ENCODE results near the gene HOXA3. TPM values are rescaled to one million over a fixed set of nuclear protein-coding genes. Genes with fewer than 3 reads are reported as not detected.

Gene HOXA3
- polyA plus RNA-seq, 2 of the 4 experiments (the other 2 are of a cell fraction), result 3.3 to 8.7 TPM

GRCh38 chr7:27115221-27116026 is 37.0 kb downstream of the HOXA3 start:
- CTCF ChIA-PET, result interaction anchor here (0.8 to 3.6 kb wide), 10 partner anchors 11 to 262 kb away, joined by 3 to 18 read pairs (median 5); partner anchors contain the start of genes HOXA4 and HOXA5
- peak; percentile 71 to 82 for DNase-seq (ENCODE audit: low read depth in 1 of 2, low spot score in 1 of 2)
- H3K9me3 ChIP-seq, result no peaks in the 10 kb centered on the region
- POLR2A ChIA-PET, result interaction anchor here (0.8 to 5.1 kb wide), 6 partner anchors 16 to 252 kb away, joined by 3 to 34 read pairs (median 8); partner anchors contain the start of genes HOXA4, HOXA5 and SKAP2
- WGBS (ENCODE audit: missing lambda C conversion rate), result 2% methylated on average over 37 of the region's 45 CpGs
- FAIRE-seq, result no peak
- peaks cover 59% of the 10 kb centered on the region for H3K4me1 ChIP-seq
- TF ChIP-seq EP300 (IDR thresholded peaks at IDR 0.05), result peak in 1 of 2 experiments; percentile 14; a peak in 1 of 5 replicates
- peak; percentile 44; the same call in 1 of the 2 replicates for TF ChIP-seq PBX3 (IDR thresholded peaks at IDR 0.05)
- no peak for TF ChIP-seq ZC3H11A (IDR thresholded peaks at IDR 0.05)
- no peak for TF ChIP-seq FOSL2 (IDR thresholded peaks at IDR 0.05)
- TF ChIP-seq FOSL2 (CRISPR knock-in tag; IDR thresholded peaks at IDR 0.05), result peak; percentile 46
- peak; percentile 64; the same call in 1 of the 2 replicates for TF ChIP-seq GATA3 (IDR thresholded peaks at IDR 0.05; ENCODE audit: borderline replicate concordance)
- TF ChIP-seq SMC3 (IDR thresholded peaks at IDR 0.05), result no peak
- TF ChIP-seq POLR2A (IDR thresholded peaks at IDR 0.05; ENCODE audit: low read length), result peak; percentile 42
- 0 out of 2 replicates have a peak, but pooled peaks have one; percentile 32 for TF ChIP-seq RARB (CRISPR knock-in tag; IDR thresholded peaks at IDR 0.05)
- TF ChIP-seq SREBF2 (IDR thresholded peaks at IDR 0.05), result no peak
- no peak for TF ChIP-seq HOXA7 (CRISPR knock-in tag; IDR thresholded peaks at IDR 0.05)
- no peak for TF ChIP-seq NR3C1 (IDR thresholded peaks at IDR 0.05)
- TF ChIP-seq TP53 (CRISPR knock-in tag; IDR thresholded peaks at IDR 0.05), result no peak
- no peak for TF ChIP-seq NPAS2 (CRISPR knock-in tag; IDR thresholded peaks at IDR 0.05; ENCODE audit: borderline replicate concordance)
- TF ChIP-seq E2F6 (IDR thresholded peaks at IDR 0.05; ENCODE audit: borderline replicate concordance, low read depth), result peak; percentile 52; the same call in 1 of the 2 replicates
- 0 out of 2 replicates have a peak, but pooled peaks have one; percentile 52 for TF ChIP-seq HMGXB4 (CRISPR knock-in tag; IDR thresholded peaks at IDR 0.05; ENCODE audit: borderline replicate concordance)
- TF ChIP-seq CTCF (IDR thresholded peaks at IDR 0.05), result no peak
- TF ChIP-seq ELK1 (IDR thresholded peaks at IDR 0.05; ENCODE audit: low read depth, low read length), result no peak
- TF ChIP-seq RAD21 (conservative IDR thresholded peaks at IDR 0.05 in 1 of 2, IDR thresholded peaks at IDR 0.05 in 1 of 2), result peak in 1 of 2 experiments; percentile 17; a peak in 2 of 5 replicates
- no peak for TF ChIP-seq RCOR1 (IDR thresholded peaks at IDR 0.05; ENCODE audit: low read depth, low read length)
- no peak for TF ChIP-seq ZSCAN20 (CRISPR knock-in tag; IDR thresholded peaks at IDR 0.05)
- 0 out of 3 replicates have a peak, but pooled peaks have one; percentile 26 for TF ChIP-seq BCL3 (IDR thresholded peaks at IDR 0.05)
- TF ChIP-seq FOXS1 (CRISPR knock-in tag; IDR thresholded peaks at IDR 0.05), result no peak
- no peak for TF ChIP-seq FOSB (CRISPR knock-in tag; IDR thresholded peaks at IDR 0.05)
- peak in 1 of 2 experiments; percentile 30; a peak in 1 of 5 replicates for TF ChIP-seq JUN (IDR thresholded peaks at IDR 0.05)
- peak in 1 of 2 experiments; percentile 45; a peak in 1 of 4 replicates for TF ChIP-seq CEBPB (IDR thresholded peaks at IDR 0.05)
- no peak for TF ChIP-seq MAZ (IDR thresholded peaks at IDR 0.05; ENCODE audit: borderline replicate concordance, low read depth, low read length)
- peak; percentile 80 for TF ChIP-seq MAFK (IDR thresholded peaks at IDR 0.05; ENCODE audit: partially characterized antibody)
- TF ChIP-seq MAX (IDR thresholded peaks at IDR 0.05), result peak; percentile 69; the same call in 1 of the 2 replicates
- TF ChIP-seq HOXB5 (CRISPR knock-in tag; IDR thresholded peaks at IDR 0.05), result 0 out of 2 replicates have a peak, but pooled peaks have one; percentile 22
- TF ChIP-seq JUNB (IDR thresholded peaks at IDR 0.05), result no peak
- peak overlapping the region; percentile 44 for H3K4me3 ChIP-seq
- ATAC-seq, result peak; percentile 31
- peak overlapping the region; percentile 83 to 90 for H3K27ac ChIP-seq
- H3K4me2 ChIP-seq, result peak overlapping the region; percentile 88
